ENCODE results near the gene GOSR2. TPM values are rescaled to one million over a fixed set of nuclear protein-coding genes. Genes with fewer than 3 reads are reported as not detected.

The GOSR2 gene
- total and polyA plus RNA-seq, 9 of the 15 experiments (the other 6 are each of a cell fraction or from before 2014, with no cell fraction given), result 32.7 to 96.3 (median 48.9) TPM

DNA sequence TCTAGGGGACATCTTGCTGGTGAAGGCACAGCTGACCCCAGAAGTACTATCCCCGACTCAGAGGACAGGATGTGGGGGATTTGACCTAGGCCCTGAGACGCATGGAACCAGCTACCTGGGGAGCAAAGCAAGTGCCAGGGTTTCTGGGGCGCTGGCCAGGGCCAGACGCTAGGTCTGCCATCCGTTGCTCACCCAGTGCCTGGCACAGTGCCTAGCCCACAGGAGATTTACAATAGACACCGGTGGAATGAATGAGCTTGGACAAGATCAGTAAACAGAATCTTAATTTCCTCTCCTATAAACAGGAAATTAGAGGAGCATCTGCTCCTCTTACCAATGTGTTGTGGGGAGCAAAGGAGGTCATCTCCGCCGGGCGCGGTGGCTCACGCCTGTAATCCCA is 51.1 kb downstream of the GOSR2 start:
- no peaks in the 10 kb centered on the region for H3K36me3 ChIP-seq (ENCODE audit: control insufficient read depth, insufficient read depth, low read length)
- ChIA-PET CTCF (ENCODE audit: low intra/inter-chr PET ratio) (no interaction called here), POLR2A (interaction anchor here (0.7 to 1.1 kb wide), 2 partner anchors 9 to 1279 kb away, joined by 3 read pairs; no protein-coding TSS in a partner anchor)
- H3K4me1 ChIP-seq (replicated peaks in 1 of 2; ENCODE audit: control insufficient read depth in 2 of 2, insufficient read depth in 2 of 2, low read length in 2 of 2), result peaks cover 10 to 24% of the 10 kb centered on the region in 2 experiments; a peak in 4 of 5 replicates
- TF ChIP-seq NEUROD1 (IDR thresholded peaks at IDR 0.05; ENCODE audit: borderline replicate concordance, low read depth, low read length, partially characterized antibody) (no peak), MCM2 (IDR thresholded peaks at IDR 0.05; ENCODE audit: low read depth) (no peak), ZNF668 (CRISPR knock-in tag; IDR thresholded peaks at IDR 0.05) (no peak), KLF6 (CRISPR knock-in tag; IDR thresholded peaks at IDR 0.05; ENCODE audit: borderline replicate concordance) (no peak)
- no TSS peak for BruUV-seq (replicated peaks)
- ATAC-seq, result no peak
- H3K4me2 ChIP-seq (ENCODE audit: insufficient read depth, low read length), result no peak overlapping the region
- no peaks in the 10 kb centered on the region for H3K9me1 ChIP-seq (ENCODE audit: control insufficient read depth, insufficient read depth, low read length)
- no peak overlapping the region for H3K9ac ChIP-seq (ENCODE audit: insufficient read depth in 1 of 2, low read depth in 2 of 2, low read length in 2 of 2)
- H3K27ac ChIP-seq (ENCODE audit: extremely low read depth, low read depth, low read length), result no peak overlapping the region
- no peaks in the 10 kb centered on the region for H3K79me2 ChIP-seq (ENCODE audit: control insufficient read depth, insufficient read depth, low read length)
- 32% methylated on average over 11 of the region's 11 CpGs for WGBS (ENCODE audit: insufficient coverage, low coverage, missing lambda C conversion rate)
- in situ Hi-C loops (cut with MboI) (no loop called here), intact Hi-C loops (cut with micrococcal nuclease) (no loop called here)
- no peak overlapping the region for H3K4me3 ChIP-seq
- FAIRE-seq, result no peak
- peaks cover 47 to 65% of the 10 kb centered on the region in 2 experiments; a peak in 4 of 5 replicates for H3K27me3 ChIP-seq (ENCODE audit: control insufficient read depth in 2 of 2, insufficient read depth in 2 of 2, low read length in 2 of 2)
- H4K20me1 ChIP-seq (replicated peaks; ENCODE audit: control insufficient read depth, insufficient read depth, low read length), result peaks cover 4% of the 10 kb centered on the region; the same call in 1 of the 2 replicates
- DNase-seq (ENCODE audit: extremely low read depth in 1 of 4, low spot score in 3 of 4), result no peak
- no peak overlapping the region for H2AFZ ChIP-seq (ENCODE audit: low read depth, low read length)
- no peaks in the 10 kb centered on the region for H3K9me3 ChIP-seq (replicated peaks; ENCODE audit: control insufficient read depth, insufficient read depth, low read depth, low read length)

DNA sequence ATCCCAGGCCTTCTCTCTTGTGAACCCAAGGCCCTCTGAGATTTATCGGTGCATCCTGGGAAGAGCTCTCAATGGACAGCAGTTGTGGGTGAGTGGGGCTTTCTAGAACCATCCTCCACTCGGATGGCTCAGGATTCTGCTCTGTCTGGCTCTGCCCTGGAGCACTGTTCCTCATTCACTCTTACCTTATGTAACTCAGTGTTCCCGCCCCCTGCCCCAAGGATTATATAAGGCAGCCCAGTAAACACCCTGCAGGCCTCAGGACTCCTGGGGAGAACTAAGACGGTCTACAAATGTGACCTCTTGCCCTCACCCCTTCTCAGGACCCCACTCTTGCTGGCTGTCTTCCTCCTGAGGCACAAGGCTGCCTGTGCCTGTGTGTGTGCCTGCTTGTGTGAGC is 52.3 kb downstream of the GOSR2 start:
- FAIRE-seq (no peak), DNase-seq (ENCODE audit: extremely low read depth in 1 of 4, low spot score in 3 of 4) (no peak), ATAC-seq (no peak)
- TF ChIP-seq PHF21A (IDR thresholded peaks at IDR 0.05; ENCODE audit: borderline replicate concordance, low read depth) (no peak), NFE2L1 (tag; IDR thresholded peaks at IDR 0.05; ENCODE audit: borderline replicate concordance, low read depth) (no peak), HSF4 (CRISPR knock-in tag; IDR thresholded peaks at IDR 0.05; ENCODE audit: borderline replicate concordance) (no peak), SRF (CRISPR knock-in tag; IDR thresholded peaks at IDR 0.05) (no peak), TCFL5 (CRISPR knock-in tag; conservative IDR thresholded peaks at IDR 0.05) (no peak), SLC30A9 (CRISPR knock-in tag; IDR thresholded peaks at IDR 0.05) (no peak), RFX5 (IDR thresholded peaks at IDR 0.05; ENCODE audit: low read depth, low read length) (no peak), ZNF124 (CRISPR knock-in tag; IDR thresholded peaks at IDR 0.05) (no peak)
- TF ChIP-seq, protein P1, sequence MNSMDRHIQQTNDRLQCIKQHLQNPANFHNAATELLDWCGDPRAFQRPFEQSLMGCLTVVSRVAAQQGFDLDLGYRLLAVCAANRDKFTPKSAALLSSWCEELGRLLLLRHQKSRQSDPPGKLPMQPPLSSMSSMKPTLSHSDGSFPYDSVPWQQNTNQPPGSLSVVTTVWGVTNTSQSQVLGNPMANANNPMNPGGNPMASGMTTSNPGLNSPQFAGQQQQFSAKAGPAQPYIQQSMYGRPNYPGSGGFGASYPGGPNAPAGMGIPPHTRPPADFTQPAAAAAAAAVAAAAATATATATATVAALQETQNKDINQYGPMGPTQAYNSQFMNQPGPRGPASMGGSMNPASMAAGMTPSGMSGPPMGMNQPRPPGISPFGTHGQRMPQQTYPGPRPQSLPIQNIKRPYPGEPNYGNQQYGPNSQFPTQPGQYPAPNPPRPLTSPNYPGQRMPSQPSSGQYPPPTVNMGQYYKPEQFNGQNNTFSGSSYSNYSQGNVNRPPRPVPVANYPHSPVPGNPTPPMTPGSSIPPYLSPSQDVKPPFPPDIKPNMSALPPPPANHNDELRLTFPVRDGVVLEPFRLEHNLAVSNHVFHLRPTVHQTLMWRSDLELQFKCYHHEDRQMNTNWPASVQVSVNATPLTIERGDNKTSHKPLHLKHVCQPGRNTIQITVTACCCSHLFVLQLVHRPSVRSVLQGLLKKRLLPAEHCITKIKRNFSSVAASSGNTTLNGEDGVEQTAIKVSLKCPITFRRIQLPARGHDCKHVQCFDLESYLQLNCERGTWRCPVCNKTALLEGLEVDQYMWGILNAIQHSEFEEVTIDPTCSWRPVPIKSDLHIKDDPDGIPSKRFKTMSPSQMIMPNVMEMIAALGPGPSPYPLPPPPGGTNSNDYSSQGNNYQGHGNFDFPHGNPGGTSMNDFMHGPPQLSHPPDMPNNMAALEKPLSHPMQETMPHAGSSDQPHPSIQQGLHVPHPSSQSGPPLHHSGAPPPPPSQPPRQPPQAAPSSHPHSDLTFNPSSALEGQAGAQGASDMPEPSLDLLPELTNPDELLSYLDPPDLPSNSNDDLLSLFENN (IDR thresholded peaks at IDR 0.05; ENCODE audit: low read depth in 2 of 2, low read length in 2 of 2), result no peak
- peaks cover 10 to 30% of the 10 kb centered on the region in 2 experiments; a peak in 4 of 5 replicates for H3K4me1 ChIP-seq (replicated peaks in 1 of 2; ENCODE audit: control insufficient read depth in 2 of 2, insufficient read depth in 2 of 2, low read length in 2 of 2)
- H3K4me3 ChIP-seq, result no peak overlapping the region
- ChIA-PET CTCF (ENCODE audit: low intra/inter-chr PET ratio) (no interaction called here), POLR2A (interaction anchor here (1.3 kb wide), 1 partner anchor 15 kb away, joined by 3 read pairs; no protein-coding TSS in a partner anchor)
- peaks cover 42 to 57% of the 10 kb centered on the region in 2 experiments; a peak in 3 of 5 replicates for H3K27me3 ChIP-seq (ENCODE audit: control insufficient read depth in 2 of 2, insufficient read depth in 2 of 2, low read length in 2 of 2)
- no peak overlapping the region for H3K4me2 ChIP-seq (ENCODE audit: insufficient read depth, low read length)
- in situ Hi-C loops (cut with MboI), result loop anchor here (25.0 kb wide), 1 partner anchor 637 kb away; no protein-coding TSS in a partner anchor
- 38% methylated on average over 4 of the region's 4 CpGs for WGBS (ENCODE audit: insufficient coverage, low coverage, missing lambda C conversion rate)
- no peaks in the 10 kb centered on the region for H3K36me3 ChIP-seq (ENCODE audit: control insufficient read depth, insufficient read depth, low read length)
- H3K27ac ChIP-seq (ENCODE audit: extremely low read depth, low read depth, low read length), result no peak overlapping the region
- no peak overlapping the region for H3K9ac ChIP-seq (ENCODE audit: insufficient read depth in 1 of 2, low read depth in 2 of 2, low read length in 2 of 2)
- no TSS peak for BruUV-seq (replicated peaks)
- no peaks in the 10 kb centered on the region for H3K79me2 ChIP-seq (ENCODE audit: control insufficient read depth, insufficient read depth, low read length)
- H3K9me3 ChIP-seq (replicated peaks; ENCODE audit: control insufficient read depth, insufficient read depth, low read depth, low read length), result no peaks in the 10 kb centered on the region
- H4K20me1 ChIP-seq (replicated peaks; ENCODE audit: control insufficient read depth, insufficient read depth, low read length), result peaks cover 4% of the 10 kb centered on the region; the same call in 1 of the 2 replicates
- no peaks in the 10 kb centered on the region for H3K9me1 ChIP-seq (ENCODE audit: control insufficient read depth, insufficient read depth, low read length)
- intact Hi-C loops (cut with micrococcal nuclease), result no loop called here
- H2AFZ ChIP-seq (ENCODE audit: low read depth, low read length), result no peak overlapping the region
